Activated T-cell treated with anti-CD3 and anti-CD28 coated beads, Interleukin-2, amount 50 U/mL, for 24 hours (primary cell): Measurements from ENCODE around the gene GALE.
"Not testable (repeated sequence)": the region's sequence is repeated elsewhere in the genome, so short reads cannot be mapped to it uniquely, and the experiment has no call there.

Source experiments
- DNase-seq: peaks from one replicate; pipeline ENCODE4 v3.0.0-alpha.2; 2020
- H3K27ac Mint-ChIP-seq: 2 replicates; pipeline ENCODE4 v1.8.0; 2020; ENCODE audit warnings: mild to moderate bottlenecking, mixed read lengths
- H3K27me3 Mint-ChIP-seq: 2 replicates; pipeline ENCODE4 v1.8.0; 2020; ENCODE audit warnings: mixed read lengths
- H3K36me3 Mint-ChIP-seq: 2 replicates; pipeline ENCODE4 v1.8.0; 2020; ENCODE audit warnings: low read depth, mixed read lengths
- H3K4me1 Mint-ChIP-seq: 2 replicates; pipeline ENCODE4 v1.8.0; 2020; ENCODE audit warnings: low read depth, mixed read lengths
- H3K4me3 Mint-ChIP-seq: 2 replicates; pipeline ENCODE4 v1.8.0; 2020; ENCODE audit warnings: mild to moderate bottlenecking, moderate library complexity, mixed read lengths
- H3K9me3 Mint-ChIP-seq: 2 replicates; pipeline ENCODE4 v1.8.0; 2020; ENCODE audit warnings: mixed read lengths

Gene GALE

DNA sequence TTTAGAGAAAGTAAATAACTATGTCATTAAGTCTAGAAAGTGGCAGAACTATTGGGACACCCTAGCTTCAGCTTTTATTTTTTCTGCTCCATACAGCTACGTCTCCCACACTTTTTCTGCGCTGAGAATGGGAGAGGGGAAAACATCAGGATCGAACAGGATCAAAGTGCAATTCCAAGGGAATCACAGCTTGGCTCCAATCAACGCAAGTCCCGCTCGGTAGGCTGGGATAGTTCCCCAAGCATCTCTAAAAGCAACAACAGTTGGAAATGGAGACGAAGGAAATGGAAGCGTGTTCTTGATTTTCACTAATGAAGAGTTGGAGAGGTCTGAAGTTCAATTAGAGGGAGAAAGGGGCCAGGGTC is 24.1 kb upstream of the GALE start:
- Mint-ChIP-seq H3K27me3 (no peaks in the 10 kb centered on the region), H3K27ac (peak overlapping the region; percentile 97), H3K4me1 (peaks cover 20% of the 10 kb centered on the region), H3K4me3 (peak overlapping the region; percentile 99), H3K9me3 (no peaks in the 10 kb centered on the region), H3K36me3 (peaks cover 15% of the 10 kb centered on the region)
- DNase-seq, result no peak

GRCh38 chr1:23823767-23824166 is 23.2 kb upstream of the GALE start:
- Mint-ChIP-seq H3K4me3 (peak overlapping the region; percentile 99), H3K9me3 (no peaks in the 10 kb centered on the region), H3K36me3 (peaks cover 15% of the 10 kb centered on the region), H3K27ac (peak overlapping the region; percentile 27), H3K27me3 (no peaks in the 10 kb centered on the region), H3K4me1 (peaks cover 20% of the 10 kb centered on the region)
- DNase-seq, result no peak

- Mint-ChIP-seq H3K9me3 (no peaks in the 10 kb centered on the region), H3K27ac (no peak overlapping the region), H3K27me3 (no peaks in the 10 kb centered on the region), H3K4me1 (peaks cover 4% of the 10 kb centered on the region), H3K4me3 (no peak overlapping the region), H3K36me3 (peaks cover 53% of the 10 kb centered on the region)
- no peak for DNase-seq
Measured at GRCh38 chr1:23817633-23818032, 17.1 kb upstream of the GALE start.

DNA sequence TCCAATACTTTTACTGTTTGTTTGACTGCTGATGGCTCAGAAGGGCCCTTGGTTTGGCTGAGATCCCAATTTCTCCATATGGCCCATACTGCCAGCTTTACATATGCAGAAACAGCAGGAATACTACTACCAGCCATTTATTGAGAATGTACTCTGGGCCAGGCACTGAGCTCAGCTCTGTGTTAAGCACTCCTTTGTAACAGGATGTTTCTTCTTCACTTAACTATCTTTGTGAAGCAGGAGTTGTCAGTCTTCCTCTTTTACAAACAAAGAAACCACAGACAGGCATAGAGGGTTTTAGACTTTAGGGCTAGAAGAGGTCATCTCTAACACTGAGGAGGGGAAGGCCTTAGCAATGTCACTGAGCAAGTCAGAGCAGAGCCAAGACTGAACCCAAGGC is 16.4 kb upstream of the GALE start:
- no peaks in the 10 kb centered on the region for H3K27me3 Mint-ChIP-seq
- no peak overlapping the region for H3K4me3 Mint-ChIP-seq
- peaks cover 4% of the 10 kb centered on the region for H3K4me1 Mint-ChIP-seq
- no peak for DNase-seq
- H3K27ac Mint-ChIP-seq, result peak overlapping the region; percentile 44
- no peaks in the 10 kb centered on the region for H3K9me3 Mint-ChIP-seq
- peaks cover 58% of the 10 kb centered on the region for H3K36me3 Mint-ChIP-seq

GRCh38 chr1:23816361-23816760 is 15.8 kb upstream of the GALE start:
- no peaks in the 10 kb centered on the region for H3K9me3 Mint-ChIP-seq
- no peak overlapping the region for H3K27ac Mint-ChIP-seq
- H3K27me3 Mint-ChIP-seq, result no peaks in the 10 kb centered on the region
- peaks cover 63% of the 10 kb centered on the region for H3K36me3 Mint-ChIP-seq
- DNase-seq, result no peak
- H3K4me3 Mint-ChIP-seq, result no peak overlapping the region
- H3K4me1 Mint-ChIP-seq, result peaks cover 4% of the 10 kb centered on the region

- no peaks in the 10 kb centered on the region for H3K27me3 Mint-ChIP-seq
- peaks cover 61% of the 10 kb centered on the region for H3K36me3 Mint-ChIP-seq
- DNase-seq, result no peak
- no peaks in the 10 kb centered on the region for H3K9me3 Mint-ChIP-seq
- H3K27ac Mint-ChIP-seq, result no peak overlapping the region
- H3K4me3 Mint-ChIP-seq, result no peak overlapping the region
- peaks cover 11% of the 10 kb centered on the region for H3K4me1 Mint-ChIP-seq
Measured at GRCh38 chr1:23814016-23814415, 13.5 kb upstream of the GALE start.

DNA sequence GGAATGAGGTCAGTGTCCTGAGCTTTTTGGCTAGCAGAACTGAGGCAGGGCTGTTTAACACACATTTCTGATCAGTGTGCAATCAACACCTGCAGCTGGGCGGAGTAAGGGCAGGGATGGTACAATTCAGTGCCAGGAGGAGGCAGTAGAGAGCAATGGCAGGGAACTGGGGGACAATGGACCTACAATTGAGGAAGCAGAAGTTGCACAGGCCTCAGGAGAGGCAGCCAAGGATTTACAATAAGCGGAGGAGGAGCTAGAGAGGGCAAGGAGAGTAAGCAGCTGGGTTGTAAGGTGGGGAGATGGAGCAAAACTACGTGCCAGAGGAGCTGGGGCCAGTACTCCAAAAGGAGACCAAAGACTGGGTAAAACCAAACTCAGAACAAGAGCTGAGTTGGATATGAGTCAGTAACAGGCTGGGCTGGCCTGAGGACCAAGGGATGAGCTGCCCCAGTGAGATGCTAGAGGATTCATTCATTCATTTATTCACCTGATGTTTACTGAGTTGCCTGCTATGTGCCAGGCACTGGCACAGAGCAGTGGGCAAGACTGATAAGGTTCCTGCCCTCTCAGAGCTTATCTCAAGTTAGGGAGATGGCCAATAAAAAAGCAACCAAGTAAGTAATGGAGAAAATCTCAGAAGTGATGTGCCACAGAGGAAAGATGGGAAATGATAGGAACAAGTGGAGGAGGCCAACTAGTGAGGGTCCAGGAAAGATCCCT is 10.4 kb upstream of the GALE start:
- Mint-ChIP-seq H3K36me3 (peaks cover 38% of the 10 kb centered on the region), H3K4me3 (no peak overlapping the region), H3K27ac (no peak overlapping the region), H3K4me1 (peaks cover 7% of the 10 kb centered on the region), H3K9me3 (no peaks in the 10 kb centered on the region), H3K27me3 (no peaks in the 10 kb centered on the region)
- DNase-seq, result peak; percentile 69

DNA sequence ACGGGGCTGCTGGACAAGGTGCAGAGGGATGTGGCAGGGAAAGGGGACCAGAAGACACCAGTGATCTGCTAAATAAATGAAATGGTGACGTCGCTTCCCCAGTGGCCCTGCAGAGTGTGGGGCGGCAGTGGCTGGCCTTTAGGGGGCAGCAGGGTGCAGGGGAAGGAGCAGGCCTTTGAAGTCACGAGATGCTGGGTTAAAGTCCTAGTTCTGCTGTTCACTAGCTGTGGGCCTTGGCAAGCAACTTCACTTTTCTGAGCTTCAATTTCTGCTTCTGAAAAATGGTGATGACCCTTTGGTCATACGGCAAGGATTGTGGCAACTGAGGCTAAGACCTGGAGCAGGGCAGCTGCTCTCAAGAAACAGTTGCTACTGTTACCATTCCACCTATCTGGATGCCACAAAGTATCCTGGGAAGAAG is 9.2 kb upstream of the GALE start:
- H3K4me3 Mint-ChIP-seq, result no peak overlapping the region
- H3K27ac Mint-ChIP-seq, result no peak overlapping the region
- H3K36me3 Mint-ChIP-seq, result peaks cover 31% of the 10 kb centered on the region
- peaks cover 7% of the 10 kb centered on the region for H3K4me1 Mint-ChIP-seq
- no peaks in the 10 kb centered on the region for H3K9me3 Mint-ChIP-seq
- no peaks in the 10 kb centered on the region for H3K27me3 Mint-ChIP-seq
- peak; percentile 86 for DNase-seq

DNA sequence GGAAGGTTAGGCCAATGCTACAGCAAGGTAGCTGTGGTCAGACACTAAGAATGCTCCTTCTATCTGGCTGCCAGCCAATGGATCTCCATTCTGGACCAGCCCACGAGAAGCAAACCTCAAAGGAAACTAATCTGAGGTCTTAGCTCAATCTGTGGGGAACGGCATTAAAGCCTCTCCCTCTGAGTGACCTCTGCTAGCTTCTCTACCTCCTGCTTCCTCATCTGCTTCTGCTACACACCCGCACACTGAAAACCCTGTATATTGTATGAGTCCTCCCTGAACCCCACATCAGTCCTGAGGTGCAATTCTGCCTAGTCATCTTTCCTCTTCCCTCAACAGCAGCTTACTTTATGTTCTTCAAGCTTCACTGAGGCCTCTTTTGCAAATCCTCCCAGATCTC is 6.9 kb upstream of the GALE start:
- no peak overlapping the region for H3K4me3 Mint-ChIP-seq
- H3K27ac Mint-ChIP-seq, result peak overlapping the region; percentile 60
- H3K9me3 Mint-ChIP-seq, result no peaks in the 10 kb centered on the region
- peaks cover 13% of the 10 kb centered on the region for H3K36me3 Mint-ChIP-seq
- DNase-seq, result no peak
- peaks cover 7% of the 10 kb centered on the region for H3K4me1 Mint-ChIP-seq
- H3K27me3 Mint-ChIP-seq, result no peaks in the 10 kb centered on the region

DNA sequence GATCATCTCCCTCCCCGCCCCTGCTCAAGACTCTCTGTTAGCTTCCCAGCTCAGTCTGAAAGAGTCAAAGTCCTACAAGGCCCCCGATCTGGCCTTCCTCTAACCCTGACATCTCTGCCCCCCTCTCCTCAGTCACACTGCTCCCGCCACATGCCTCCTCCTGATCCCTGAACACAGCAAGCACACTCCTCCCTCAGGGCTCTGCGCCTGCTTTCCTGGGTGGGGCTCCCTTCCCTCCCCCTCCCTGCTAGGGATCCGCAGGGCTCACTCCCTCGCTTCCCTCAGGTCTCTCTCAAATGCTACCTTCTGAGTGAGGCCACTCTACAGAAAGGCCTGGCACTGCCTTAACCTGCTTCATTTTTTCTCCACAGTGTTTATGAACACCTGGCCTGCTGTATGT is 5.7 kb upstream of the GALE start:
- H3K27ac Mint-ChIP-seq, result peak overlapping the region; percentile 26
- peaks cover 15% of the 10 kb centered on the region for H3K4me1 Mint-ChIP-seq
- DNase-seq, result no peak
- H3K27me3 Mint-ChIP-seq, result no peaks in the 10 kb centered on the region
- H3K36me3 Mint-ChIP-seq, result peaks cover 4% of the 10 kb centered on the region
- H3K4me3 Mint-ChIP-seq, result no peak overlapping the region
- H3K9me3 Mint-ChIP-seq, result no peaks in the 10 kb centered on the region

DNA sequence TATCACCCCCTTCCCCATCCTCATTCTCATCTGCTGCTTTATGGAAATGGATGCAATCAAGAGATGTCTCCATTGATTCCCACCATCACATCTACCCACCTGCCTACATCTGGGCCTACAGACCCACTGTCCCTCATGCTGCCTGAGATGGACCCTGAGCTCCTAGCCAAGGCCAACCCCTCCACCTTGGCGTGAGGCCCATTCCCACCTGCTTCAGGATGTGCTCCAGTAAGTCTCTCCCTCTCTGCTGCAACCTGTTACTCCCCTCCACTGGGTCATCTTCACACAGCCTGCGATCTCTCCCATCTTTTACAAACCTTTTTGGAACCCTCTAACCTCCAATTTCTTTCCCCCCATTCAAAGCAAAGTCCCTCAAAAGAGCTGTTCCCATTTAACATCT is 4.5 kb upstream of the GALE start:
- H3K9me3 Mint-ChIP-seq, result no peaks in the 10 kb centered on the region
- peak overlapping the region; percentile 19 for H3K27ac Mint-ChIP-seq
- peaks cover 14% of the 10 kb centered on the region for H3K4me1 Mint-ChIP-seq
- H3K36me3 Mint-ChIP-seq, result peaks cover 8% of the 10 kb centered on the region
- no peak overlapping the region for H3K4me3 Mint-ChIP-seq
- no peaks in the 10 kb centered on the region for H3K27me3 Mint-ChIP-seq
- DNase-seq, result no peak

DNA sequence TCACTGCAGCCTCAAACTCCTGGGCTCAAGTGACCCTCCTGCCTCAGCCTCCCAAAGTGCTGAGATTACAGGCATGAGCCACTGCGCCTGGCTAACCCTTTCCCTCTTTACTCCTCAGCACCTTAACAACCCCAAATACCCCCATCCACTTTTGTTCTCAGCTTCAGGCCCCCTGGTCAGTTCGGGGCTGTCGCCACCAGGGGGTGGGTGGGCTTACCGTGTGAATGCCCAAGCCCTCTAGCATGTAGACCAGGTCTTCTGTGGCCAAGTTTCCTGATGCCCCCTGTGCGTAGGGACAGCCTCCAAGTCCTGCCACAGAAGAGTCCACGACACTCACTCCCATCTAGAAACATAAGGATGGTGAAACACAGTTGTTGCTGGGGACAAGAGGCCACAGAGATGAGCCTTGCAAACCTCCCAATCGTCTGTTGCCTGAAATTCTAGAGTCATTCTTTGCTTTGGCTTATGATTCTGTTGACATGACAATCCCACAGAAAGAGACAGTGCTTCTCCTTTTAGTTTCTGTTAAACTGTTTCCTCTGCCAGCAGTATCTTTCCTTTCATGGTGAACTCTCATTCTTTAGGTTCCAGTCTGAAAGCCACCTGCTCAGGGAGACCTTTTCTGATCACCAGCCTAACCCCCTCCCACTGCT is 3.8 kb upstream of the GALE start:
- Mint-ChIP-seq H3K4me3 (no peak overlapping the region), H3K27me3 (no peaks in the 10 kb centered on the region), H3K27ac (peak overlapping the region; percentile 61), H3K4me1 (peaks cover 16% of the 10 kb centered on the region), H3K9me3 (no peaks in the 10 kb centered on the region), H3K36me3 (peaks cover 14% of the 10 kb centered on the region)
- DNase-seq, result no peak

- Mint-ChIP-seq H3K4me1 (peaks cover 21% of the 10 kb centered on the region), H3K27ac (peak overlapping the region; percentile 61), H3K9me3 (no peaks in the 10 kb centered on the region), H3K36me3 (peaks cover 20% of the 10 kb centered on the region), H3K27me3 (no peaks in the 10 kb centered on the region), H3K4me3 (no peak overlapping the region)
- no peak for DNase-seq
Measured at GRCh38 chr1:23803674-23804073, 3.1 kb upstream of the GALE start.

GRCh38 chr1:23802809-23803342 is 2.3 kb upstream of the GALE start:
- H3K4me3 Mint-ChIP-seq, DNase-seq, H3K27me3 Mint-ChIP-seq, H3K9me3 Mint-ChIP-seq: not testable (repeated sequence)
- H3K4me1 Mint-ChIP-seq, result peaks cover 21% of the 10 kb centered on the region
- peaks cover 26% of the 10 kb centered on the region for H3K36me3 Mint-ChIP-seq
- peak overlapping the region; percentile 67 for H3K27ac Mint-ChIP-seq

GRCh38 chr1:23801876-23802275 is 1.3 kb upstream of the GALE start:
- H3K4me1 Mint-ChIP-seq, result peaks cover 21% of the 10 kb centered on the region
- no peaks in the 10 kb centered on the region for H3K27me3 Mint-ChIP-seq
- H3K36me3 Mint-ChIP-seq, result peaks cover 34% of the 10 kb centered on the region
- no peak for DNase-seq
- peak overlapping the region; percentile 51 for H3K27ac Mint-ChIP-seq
- no peaks in the 10 kb centered on the region for H3K9me3 Mint-ChIP-seq
- peak overlapping the region; percentile 98 for H3K4me3 Mint-ChIP-seq
